HepG2 (cell line): ENCODE data around the gene AHSA1. TPM values are rescaled to one million over a fixed set of nuclear protein-coding genes. Genes with fewer than 3 reads are reported as not detected.

Experiments
- ATAC-seq: fragments of 200-7000 bp; cut with Tn5 transposase; 3 replicates; pipeline ENCODE4 v1.9.1; 2020; ENCODE audit warnings: mild to moderate bottlenecking, moderate library complexity
- BruUV-seq: library from RNA; stranded (reverse); fragments of 400-500 nt; replicated peaks from 2 replicates; lab custom pipeline; 2021; lab: Mats Ljungman, UMichigan
- CTCF ChIA-PET: fragments of 300-600 bp; formaldehyde crosslinking; extraction: SDS; loops from one replicate; lab custom pipeline; 2021; ENCODE audit warnings: low total read pairs, inconsistent platforms, low intra/inter-chr PET ratio; lab: Yijun Ruan, JAX
- POLR2A ChIA-PET: fragments of 350-600 bp; sonication (Branson Sonifier 250); formaldehyde crosslinking; loops from one replicate; lab custom pipeline; 2020; ENCODE audit warnings: antibody characterized with exemption, inconsistent platforms; lab: Yijun Ruan, JAX
- DNase-seq: peaks from one replicate; pipeline ENCODE4 v3.0.0-alpha.2; 2015; ENCODE audit warnings: low spot score
- FAIRE-seq: peaks from 3 replicates; lab custom pipeline; 2011; peaks lifted over from hg19 to GRCh38; lab: Jason Lieb, UNC
- H2AFZ ChIP-seq: one replicate; pipeline ENCODE4 v1.6.1; 2011; ENCODE audit warnings: low read length, inconsistent platforms
- H3K27ac ChIP-seq: fragments of 300-600 bp; 3 replicates; pipeline ENCODE4 v1.8.0; 2011; ENCODE audit warnings: mixed run types, mild to moderate bottlenecking, mixed read lengths, low read length, inconsistent platforms; ENCODE audit not compliant: insufficient read depth; ENCODE audit errors: extremely low read length
- H3K27me3 ChIP-seq, 2 experiments: fragments of 200-600 bp in 1 of 2; 2 replicates in 1 of 2; 3 replicates in 1 of 2; pipeline versions ENCODE4 v1.6.0 to v1.8.0; 2011; ENCODE audit warnings: low read length in 2 of 2, mild to moderate bottlenecking in 2 of 2, moderate library complexity in 2 of 2, inconsistent platforms in 1 of 2; ENCODE audit not compliant: insufficient read depth in 2 of 2, control insufficient read depth in 1 of 2
- H3K36me3 ChIP-seq, 2 experiments: fragments of 200-600 bp in 1 of 2; replicated peaks in 1 of 2; 2 replicates in 1 of 2; 3 replicates in 1 of 2; pipeline versions ENCODE4 v1.5.1 to v1.8.0; 2011; ENCODE audit warnings: low read length in 2 of 2, inconsistent platforms in 1 of 2; ENCODE audit not compliant: insufficient read depth in 2 of 2, control insufficient read depth in 1 of 2
- H3K4me1 ChIP-seq: 2 replicates; pipeline ENCODE4 v1.5.1; 2012; ENCODE audit warnings: low read length, inconsistent platforms; ENCODE audit not compliant: insufficient read depth
- H3K4me2 ChIP-seq: 2 replicates; pipeline ENCODE4 v1.6.0; 2011; ENCODE audit warnings: low read depth, low read length, inconsistent platforms
- H3K4me3 ChIP-seq, 3 experiments: fragments of 200-600 bp in 1 of 3; sonication (generic), shearing (Covaris generic) in 1 of 3; replicated peaks in 1 of 3; 2 replicates each; pipeline ENCODE4 v1.5.1; 2011 to 2016; ENCODE audit warnings: low read length in 3 of 3, inconsistent platforms in 2 of 3, low read depth in 2 of 3, mild to moderate bottlenecking in 2 of 3, control low read depth in 1 of 3, mixed read lengths in 1 of 3; ENCODE audit not compliant: insufficient read depth in 1 of 3
- H3K79me2 ChIP-seq: one replicate; pipeline ENCODE4 v1.6.1; 2011; ENCODE audit warnings: low read length, inconsistent platforms; ENCODE audit not compliant: insufficient read depth
- H3K9ac ChIP-seq: 2 replicates; pipeline ENCODE4 v1.6.0; 2011; ENCODE audit warnings: mild to moderate bottlenecking, low read depth, low read length, inconsistent platforms; ENCODE audit not compliant: insufficient read depth
- H3K9me3 ChIP-seq: 2 replicates; pipeline ENCODE4 v1.5.1; 2012; ENCODE audit warnings: mild to moderate bottlenecking, low read length
- H4K20me1 ChIP-seq: 2 replicates; pipeline ENCODE4 v1.6.0; 2011; ENCODE audit warnings: inconsistent platforms, mild to moderate bottlenecking, low read length, moderate library complexity; ENCODE audit not compliant: insufficient read depth
- CBFB ChIP-seq: sonication (generic); formaldehyde crosslinking; IDR thresholded peaks from 2 replicates; pipeline ENCODE4 v1.4.0; 2020; ENCODE audit warnings: missing genetic modification reagents
- EEA1 ChIP-seq: sonication (generic); formaldehyde crosslinking; IDR thresholded peaks from 2 replicates; pipeline ENCODE4 v1.5.1; 2020; ENCODE audit warnings: mild to moderate bottlenecking, missing genetic modification reagents, borderline replicate concordance
- FLYWCH1 ChIP-seq: sonication (generic); formaldehyde crosslinking; IDR thresholded peaks from 2 replicates; pipeline ENCODE4 v1.8.1; 2023; ENCODE audit warnings: mild to moderate bottlenecking, missing genetic modification reagents
- RFX3 ChIP-seq: IDR thresholded peaks from 2 replicates; pipeline ENCODE4 v1.6.1; 2016; ENCODE audit warnings: missing biosample characterization, missing genetic modification reagents
- RNF2 ChIP-seq: fragments of 450-650 bp; conservative IDR thresholded peaks from 2 replicates; pipeline ENCODE4 v1.6.1; 2016; ENCODE audit warnings: low read depth
- ZNF552 ChIP-seq: sonication (generic); formaldehyde crosslinking; IDR thresholded peaks from 2 replicates; pipeline ENCODE4 v1.9.0; 2022; ENCODE audit warnings: missing genetic modification reagents, mild to moderate bottlenecking, borderline replicate concordance
- ZNF687 ChIP-seq: sonication (generic); formaldehyde crosslinking; IDR thresholded peaks from 2 replicates; pipeline ENCODE4 v1.5.1; 2020; ENCODE audit warnings: mild to moderate bottlenecking, missing genetic modification reagents, moderate library complexity
- whole genome bisulfite sequencing: methylation state at CpG from one replicate; pipeline ENCODE4 v1.1.6; 2017; ENCODE audit warnings: low lambda C conversion rate; 5-methylcytosine and 5-hydroxymethylcytosine counted together
- in situ Hi-C: cut with HindIII; loops from 2 replicates; pipeline ENCODE4 v1.10.0; 2017; ENCODE audit warnings: low pct_unique_long_range_greater_than_20kb; ENCODE audit not compliant: extremely low pct_ligation_motif_present
- intact Hi-C: fragments of 100-400 bp; cut with micrococcal nuclease; formaldehyde crosslinking; loops from one replicate; pipeline ENCODE4 v1.10.0; 2022; ENCODE audit not compliant: unreplicated experiment
- polyA plus RNA-seq, 8 experiments: library from polyadenylated mRNA; depleted of rRNA in 3 of 8; stranded (reverse) in 7 of 8; unstranded in 1 of 8; fragments of >200 nt; fragmentation: Illumina TruSeq in 4 of 8; extraction: Trizol in 4 of 8; gene quantifications; 2 replicates each; pipeline versions ENCODE4 v1.2.1 to v1.2.3, GENCODE V29; 2011 to 2016; ENCODE audit warnings: low read depth in 4 of 8, missing spikeins in 1 of 8, mixed read lengths in 1 of 8; ENCODE audit not compliant: insufficient read depth in 1 of 8
- total RNA-seq, 5 experiments: library from RNA; depleted of rRNA; stranded (reverse); fragments of >200 nt; fragmentation: Illumina TruSeq; extraction: Trizol; gene quantifications; 2 replicates each; pipeline ENCODE4 v1.2.3, GENCODE V29; 2016; ENCODE audit warnings: low read depth in 1 of 5

The AHSA1 gene
- total and polyA plus RNA-seq, 2 of the 13 experiments (the other 11 are each of a cell fraction or from before 2014, with no cell fraction given): 113 to 241 TPM

GRCh38 chr14:77475432-77476115 lies 17.7 kb downstream of the AHSA1 start:
- no TSS peak for BruUV-seq
- DNase-seq (no peak), FAIRE-seq (no peak), ATAC-seq (no peak)
- no peak overlapping the region for H3K4me3 ChIP-seq
- H3K4me2 ChIP-seq: no peak overlapping the region
- H3K27me3 ChIP-seq: no peaks in the 10 kb centered on the region
- H2AFZ ChIP-seq: no peak overlapping the region
- no peak overlapping the region for H3K27ac ChIP-seq
- TF ChIP-seq ZNF552 (CRISPR knock-in tag) (no peak), ZNF687 (CRISPR knock-in tag) (peak; percentile 12; the same call in 1 of the 2 replicates), RNF2 (no peak), CBFB (CRISPR knock-in tag) (no peak), FLYWCH1 (CRISPR knock-in tag) (no peak), EEA1 (CRISPR knock-in tag) (no peak), RFX3 (CRISPR knock-in tag) (no peak)
- ChIA-PET CTCF (no interaction called here), POLR2A (no interaction called here)
- no peaks in the 10 kb centered on the region for H3K4me1 ChIP-seq
- WGBS: 96% methylated on average over 21 of the region's 35 CpGs
- in situ Hi-C loops (no loop called here), intact Hi-C loops (no loop called here)
- H3K36me3 ChIP-seq: peaks cover 28% of the 10 kb centered on the region in 2 experiments; a peak in 4 of 5 replicates
- H4K20me1 ChIP-seq: no peaks in the 10 kb centered on the region
- H3K9me3 ChIP-seq: no peaks in the 10 kb centered on the region
- H3K79me2 ChIP-seq: no peaks in the 10 kb centered on the region
- H3K9ac ChIP-seq: no peak overlapping the region
